SIG-M5 (cell line): ENCODE measurements around the gene AMOT.

Source experiments
- DNase-seq: peaks from one replicate; lab custom pipeline; 2025; lab: John Stamatoyannopoulos, UW

Gene AMOT

GRCh38 chrX:112837531-112837930 lies 3.1 kb downstream of the AMOT start:
- DNase-seq = no peak

GRCh38 chrX:112835019-112835418 lies 5.6 kb downstream of the AMOT start:
- no peak for DNase-seq

- no peak for DNase-seq
These were observed 6.4 kb downstream of the AMOT start for GRCh38 chrX:112834031-112834845.

- DNase-seq = no peak
These were observed 8.0 kb downstream of the AMOT start for GRCh38 chrX:112832481-112833095.

GRCh38 chrX:112830540-112830939 lies 10.1 kb downstream of the AMOT start:
- no peak for DNase-seq

GRCh38 chrX:112827292-112827903 lies 13.2 kb downstream of the AMOT start:
- DNase-seq = no peak

GRCh38 chrX:112826023-112826422 lies 14.6 kb downstream of the AMOT start:
- no peak for DNase-seq

- no peak for DNase-seq
These were observed 17.7 kb downstream of the AMOT start for GRCh38 chrX:112822892-112823291.

GRCh38 chrX:112820364-112821268 lies 20.0 kb downstream of the AMOT start:
- DNase-seq = no peak

GRCh38 chrX:112819813-112820212 lies 20.8 kb downstream of the AMOT start:
- DNase-seq = no peak

- DNase-seq = no peak
These were observed 21.5 kb downstream of the AMOT start for GRCh38 chrX:112819008-112819640.

- DNase-seq = no peak
These were observed 22.3 kb downstream of the AMOT start for GRCh38 chrX:112818114-112819007.

GRCh38 chrX:112816908-112817307 lies 23.7 kb downstream of the AMOT start:
- DNase-seq = no peak

GRCh38 chrX:112814496-112814895 lies 26.1 kb downstream of the AMOT start:
- DNase-seq = no peak

- DNase-seq = no peak
These were observed 27.9 kb downstream of the AMOT start for GRCh38 chrX:112812741-112813140.

- DNase-seq = no peak
These were observed 31.9 kb downstream of the AMOT start for GRCh38 chrX:112808651-112809195.

GRCh38 chrX:112808007-112808406 lies 32.6 kb downstream of the AMOT start:
- no peak for DNase-seq

GRCh38 chrX:112803060-112803459 lies 37.6 kb downstream of the AMOT start:
- DNase-seq = no peak

GRCh38 chrX:112802541-112802940 lies 38.1 kb downstream of the AMOT start:
- DNase-seq = no peak
